OCI-LY1 (cell line): ENCODE measurements around the gene IGF2BP3.
"Not testable (repeated sequence)": the region's sequence is repeated elsewhere in the genome, so short reads cannot be mapped to it uniquely, and the experiment has no call there.

ENCODE experiments used
- CTCF ChIP-seq: fragments of 200-600 bp; sonication (generic), shearing (Covaris generic); IDR thresholded peaks from 2 replicates; pipeline ENCODE4 v1.5.1; 2017; ENCODE audit warnings: mild to moderate bottlenecking, antibody characterized with exemption, low read length, moderate library complexity, mixed read lengths
- EZH2 ChIP-seq: fragments of 200-600 bp; sonication (generic), shearing (Covaris generic); IDR thresholded peaks from 2 replicates; pipeline ENCODE4 v1.8.0; 2017; ENCODE audit warnings: borderline replicate concordance, mixed run types, mild to moderate bottlenecking, antibody characterized with exemption, low read length, moderate library complexity, mixed read lengths

GRCh38 chr7:23312141-23312540, 158.2 kb downstream of the IGF2BP3 start:
- TF ChIP-seq CTCF, EZH2: not testable (repeated sequence)
